Kidney glomerular epithelial cell (primary cell): Measurements from ENCODE around the gene FN3K.
A peak's percentile ranks its signal among the peaks of the same experiment; 100 is the strongest.
"Not testable (repeated sequence)": the region's sequence is repeated elsewhere in the genome, so short reads cannot be mapped to it uniquely, and the experiment has no call there.

Experiments
- DNase-seq: peaks from one replicate; lab custom pipeline; 2025; lab: John Stamatoyannopoulos, UW

Gene FN3K

GRCh38 chr17:82737967-82738877 lies 2.8 kb downstream of the FN3K start:
- no peak for DNase-seq

- no peak for DNase-seq
Measured at GRCh38 chr17:82740906-82741759, 5.7 kb downstream of the FN3K start.

GRCh38 chr17:82743344-82744219 lies 8.2 kb downstream of the FN3K start:
- DNase-seq = no peak

- not testable (repeated sequence) for DNase-seq
Measured at GRCh38 chr17:82744736-82745135, 9.3 kb downstream of the FN3K start.

GRCh38 chr17:82745524-82745923 lies 10.1 kb downstream of the FN3K start:
- DNase-seq = no peak

GRCh38 chr17:82748756-82749155 lies 13.3 kb downstream of the FN3K start:
- DNase-seq = no peak

GRCh38 chr17:82750241-82750908 lies 15.0 kb downstream of the FN3K start:
- no peak for DNase-seq

GRCh38 chr17:82751171-82751570 lies 15.8 kb downstream of the FN3K start:
- no peak for DNase-seq

- DNase-seq = peak; percentile 39
Measured at GRCh38 chr17:82751571-82752370, 16.4 kb downstream of the FN3K start, which contains the start of gene TBCD. TBCD (plus strand) TSS chr17:82752065; CDS start chr17:82752194, 129 bp downstream.

GRCh38 chr17:82752371-82753200 lies 17.2 kb downstream of the FN3K start:
- DNase-seq = peak; percentile 6

GRCh38 chr17:82753201-82753464 lies 17.7 kb downstream of the FN3K start:
- no peak for DNase-seq

- no peak for DNase-seq
Measured at GRCh38 chr17:82754297-82755208, 19.1 kb downstream of the FN3K start.

GRCh38 chr17:82756166-82756565 lies 20.8 kb downstream of the FN3K start:
- DNase-seq = no peak

GRCh38 chr17:82765371-82765770 lies 30.0 kb downstream of the FN3K start:
- DNase-seq = no peak

- DNase-seq = no peak
Measured at GRCh38 chr17:82767041-82767754, 31.8 kb downstream of the FN3K start.

GRCh38 chr17:82769041-82769440 lies 33.6 kb downstream of the FN3K start:
- DNase-seq = no peak

- DNase-seq = peak; percentile 16
Measured at GRCh38 chr17:82772026-82772425, 36.6 kb downstream of the FN3K start.

GRCh38 chr17:82774456-82774855 lies 39.0 kb downstream of the FN3K start:
- DNase-seq = not testable (repeated sequence)
